Activated gamma-delta T cell treated with Interleukin-2 at 50 U/mL for 16 hours (primary cell): ENCODE results near the gene FPGS.

ENCODE experiments used
- DNase-seq: peaks from one replicate; pipeline ENCODE4 v3.0.0-alpha.2; 2020

FPGS gene

GRCh38 chr9:127790094-127790855 is 12.4 kb upstream of the FPGS start:
- no peak for DNase-seq

- no peak for DNase-seq
Observed at GRCh38 chr9:127791085-127791484, 11.6 kb upstream of the FPGS start.

- DNase-seq: no peak
Observed at GRCh38 chr9:127792417-127793031, 10.2 kb upstream of the FPGS start.

GRCh38 chr9:127793093-127793708 is 9.5 kb upstream of the FPGS start:
- DNase-seq: no peak

- no peak for DNase-seq
Observed at GRCh38 chr9:127794001-127794791, 8.5 kb upstream of the FPGS start.

GRCh38 chr9:127796225-127796813 is 6.4 kb upstream of the FPGS start:
- DNase-seq: no peak

GRCh38 chr9:127796852-127797370 is 5.8 kb upstream of the FPGS start:
- DNase-seq: no peak

- no peak for DNase-seq
Observed at GRCh38 chr9:127801955-127802575, 617 bp upstream of the FPGS start.

GRCh38 chr9:127803507-127804352 is 1.0 kb downstream of the FPGS start:
- DNase-seq: no peak

GRCh38 chr9:127805620-127806019 is 2.9 kb downstream of the FPGS start:
- DNase-seq: no peak

- DNase-seq: no peak
Observed at GRCh38 chr9:127806871-127807270, 4.2 kb downstream of the FPGS start.

- no peak for DNase-seq
Observed at GRCh38 chr9:127808347-127809001, 5.8 kb downstream of the FPGS start.

GRCh38 chr9:127809002-127809539 is 6.4 kb downstream of the FPGS start:
- no peak for DNase-seq

GRCh38 chr9:127809540-127810377 is 7.1 kb downstream of the FPGS start:
- DNase-seq: no peak

GRCh38 chr9:127810378-127811187 is 7.9 kb downstream of the FPGS start:
- DNase-seq: no peak

GRCh38 chr9:127812011-127812410 is 9.3 kb downstream of the FPGS start:
- DNase-seq: no peak

GRCh38 chr9:127812936-127813675 is 10.4 kb downstream of the FPGS start:
- no peak for DNase-seq
